ENCODE measurements around the gene HEATR9. TPM values are rescaled to one million over a fixed set of nuclear protein-coding genes. Genes with fewer than 3 reads are reported as not detected.

HEATR9 gene
- total RNA-seq, 1 experiment from 2014 or later: not detected

- no peak for ATAC-seq
- ChIA-PET RAD21 (ENCODE audit: low non-redundant PET in 1 of 2, low total read pairs in 2 of 2, uncharacterized antibody in 2 of 2, unreplicated experiment in 2 of 2) (no interaction called here), POLR2A (no interaction called here), CTCF (no interaction called here)
- Histone ChIP-seq H3K36me3 (ENCODE audit: control insufficient read depth in 1 of 2, insufficient read depth in 2 of 2, low read length in 2 of 2) (no peaks in the 10 kb centered on the region), H3K4me3 (replicated peaks in 1 of 2; ENCODE audit: low read depth in 1 of 2, low read length in 2 of 2) (no peak overlapping the region), H3K4me2 (ENCODE audit: low read length) (no peak overlapping the region), H3K27ac (ENCODE audit: low read depth, low read length) (no peak overlapping the region), H3K4me1 (ENCODE audit: control insufficient read depth in 1 of 2, insufficient read depth in 2 of 2, low read length in 2 of 2) (no peaks in the 10 kb centered on the region), H4K20me1 (ENCODE audit: insufficient read depth) (no peaks in the 10 kb centered on the region), H3K79me2 (ENCODE audit: insufficient read depth, low read length) (no peaks in the 10 kb centered on the region), H3K9ac (ENCODE audit: low read length) (no peak overlapping the region), H3K9me3 (ENCODE audit: control insufficient read depth in 1 of 2, insufficient read depth in 1 of 2, low read depth in 1 of 2, low read length in 2 of 2) (no peaks in the 10 kb centered on the region), H3K27me3 (ENCODE audit: insufficient read depth, low read length) (no peaks in the 10 kb centered on the region), H3K9me2 (ENCODE audit: insufficient read depth) (no peaks in the 10 kb centered on the region), H2AFZ (ENCODE audit: low read depth, low read length, poor library complexity, severe bottlenecking) (no peak overlapping the region)
- no peak for DNase-seq (ENCODE audit: low read depth, low spot score)
- TF ChIP-seq RAD21 (IDR thresholded peaks at IDR 0.05; ENCODE audit: low read depth) (no peak), TCF7L2 (IDR thresholded peaks at IDR 0.05; ENCODE audit: borderline replicate concordance, extremely low read depth, insufficient read depth, insufficient read length) (no peak), SP1 (IDR thresholded peaks at IDR 0.05; ENCODE audit: low read depth) (no peak), ATF3 (IDR thresholded peaks at IDR 0.05) (no peak), EZH2phosphoT487 (IDR thresholded peaks at IDR 0.05; ENCODE audit: borderline replicate concordance) (no peak), ZNF274 (IDR thresholded peaks at IDR 0.05; ENCODE audit: low read depth, low read length) (no peak), SRF (IDR thresholded peaks at IDR 0.05; ENCODE audit: low read depth) (no peak)
- BruUV-seq (replicated peaks): no TSS peak
- intact Hi-C loops (cut with micrococcal nuclease): no loop called here
Measured at GRCh38 chr17:35872196-35872980, 3.7 kb upstream of the HEATR9 start.
